Brain pericyte (primary cell): ENCODE measurements around the gene CGREF1.
A peak's percentile ranks its signal among the peaks of the same experiment; 100 is the strongest.

Experiments
- DNase-seq: peaks from one replicate; pipeline ENCODE4 v3.0.0-alpha.2; 2012; ENCODE audit warnings: low read depth, low spot score

Gene CGREF1

GRCh38 chr2:27074738-27075565 lies 44.0 kb downstream of the CGREF1 start:
- DNase-seq: no peak

GRCh38 chr2:27073782-27074181 lies 45.1 kb downstream of the CGREF1 start:
- no peak for DNase-seq

GRCh38 chr2:27072920-27073319 lies 46.0 kb downstream of the CGREF1 start:
- no peak for DNase-seq

GRCh38 chr2:27071990-27072830 lies 46.7 kb downstream of the CGREF1 start:
- DNase-seq: no peak

- DNase-seq: no peak
Observed at GRCh38 chr2:27071277-27071989, 47.5 kb downstream of the CGREF1 start, which contains the start of gene OST4. Gene OST4, minus strand, starts transcription at chr2:27071654.

GRCh38 chr2:27070653-27071276 lies 48.2 kb downstream of the CGREF1 start:
- no peak for DNase-seq

- no peak for DNase-seq
Observed at GRCh38 chr2:27069961-27070618, 48.8 kb downstream of the CGREF1 start.

- no peak for DNase-seq
Observed at GRCh38 chr2:27069436-27069835, 49.5 kb downstream of the CGREF1 start.

- DNase-seq: no peak
Observed at GRCh38 chr2:27067385-27067784, 51.5 kb downstream of the CGREF1 start.

- DNase-seq: no peak
Observed at GRCh38 chr2:27065128-27065527, 53.8 kb downstream of the CGREF1 start.

- no peak for DNase-seq
Observed at GRCh38 chr2:27060323-27060722, 58.6 kb downstream of the CGREF1 start.

- no peak for DNase-seq
Observed at GRCh38 chr2:27059141-27059820, 59.6 kb downstream of the CGREF1 start.

- DNase-seq: no peak
Observed at GRCh38 chr2:27058210-27058609, 60.7 kb downstream of the CGREF1 start.

GRCh38 chr2:27057184-27057583 lies 61.7 kb downstream of the CGREF1 start:
- DNase-seq: no peak

- DNase-seq: no peak
Observed at GRCh38 chr2:27054721-27055120, 64.2 kb downstream of the CGREF1 start.

- DNase-seq: no peak
Observed at GRCh38 chr2:27053776-27054175, 65.2 kb downstream of the CGREF1 start.

- no peak for DNase-seq
Observed at GRCh38 chr2:27053321-27053720, 65.6 kb downstream of the CGREF1 start.

- DNase-seq: no peak
Observed at GRCh38 chr2:27051902-27052645, 66.9 kb downstream of the CGREF1 start.

GRCh38 chr2:27050996-27051901 lies 67.7 kb downstream of the CGREF1 start, which contains the start of gene AGBL5:
Gene AGBL5, plus strand, starts transcription at chr2:27051668. Its CDS starts 1,291 bp downstream, at chr2:27052959.
- peak; percentile 83 for DNase-seq
